ENCODE measurements around the gene GBX2.

GBX2 gene

GRCh38 chr2:236168110-236169080 lies at the start of gene GBX2:
Gene GBX2, minus strand, starts transcription at chr2:236168386. Its CDS starts 415 bp downstream, at chr2:236167971.
- peak within 1 kb of the TSS in 6 of 7 experiments; percentile 4 to 33 (median 21) for H3K4me3 ChIP-seq

DNA sequence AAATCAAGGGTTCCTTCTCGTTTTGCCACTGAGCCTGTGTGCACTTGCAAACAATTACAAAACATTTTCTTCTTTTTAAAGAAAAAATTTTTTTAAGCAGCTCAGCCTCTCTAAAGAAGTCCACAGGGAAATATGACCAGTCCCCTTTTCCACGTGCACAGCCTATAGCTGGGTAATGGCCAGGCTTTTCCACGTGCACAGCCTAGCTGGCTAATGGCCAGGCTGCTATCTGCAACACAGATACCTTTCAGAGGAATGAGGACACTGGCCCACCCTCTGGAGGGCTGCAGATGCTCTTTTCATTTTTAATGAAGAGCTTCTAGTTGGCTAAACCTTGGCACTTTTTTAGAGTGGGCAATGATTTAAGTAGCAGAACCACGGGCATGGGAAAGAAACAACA lies 49.7 kb upstream of the GBX2 start:
- no peak overlapping the region for H3K27ac ChIP-seq
- H3K4me3 ChIP-seq: no peak overlapping the region

More at GRCh38 chr2:236168110-236169080, at the start of gene GBX2:
- H3K27ac ChIP-seq: no peak within 1 kb of the TSS

DNA sequence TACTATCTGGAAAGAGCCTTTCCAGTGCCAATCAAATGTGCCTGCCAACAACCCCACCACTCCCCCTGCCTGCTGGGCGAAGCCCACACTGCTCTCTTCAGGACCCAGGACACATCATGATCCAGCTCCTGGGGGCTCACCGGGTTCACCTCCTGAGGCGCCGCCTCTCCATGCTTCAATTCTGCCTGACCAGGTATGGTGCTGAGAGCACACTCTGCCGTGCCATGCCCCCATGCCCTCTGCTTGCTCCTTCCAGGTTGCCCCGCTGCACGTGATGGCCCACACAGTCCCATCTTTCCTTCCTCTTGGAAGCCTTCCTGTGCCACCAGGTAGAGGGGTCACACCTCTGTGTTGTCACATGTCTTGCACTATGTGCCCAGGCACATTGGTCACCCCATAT lies 48.5 kb upstream of the GBX2 start:
- no peak overlapping the region for H3K4me3 ChIP-seq
- H3K27ac ChIP-seq: no peak overlapping the region

DNA sequence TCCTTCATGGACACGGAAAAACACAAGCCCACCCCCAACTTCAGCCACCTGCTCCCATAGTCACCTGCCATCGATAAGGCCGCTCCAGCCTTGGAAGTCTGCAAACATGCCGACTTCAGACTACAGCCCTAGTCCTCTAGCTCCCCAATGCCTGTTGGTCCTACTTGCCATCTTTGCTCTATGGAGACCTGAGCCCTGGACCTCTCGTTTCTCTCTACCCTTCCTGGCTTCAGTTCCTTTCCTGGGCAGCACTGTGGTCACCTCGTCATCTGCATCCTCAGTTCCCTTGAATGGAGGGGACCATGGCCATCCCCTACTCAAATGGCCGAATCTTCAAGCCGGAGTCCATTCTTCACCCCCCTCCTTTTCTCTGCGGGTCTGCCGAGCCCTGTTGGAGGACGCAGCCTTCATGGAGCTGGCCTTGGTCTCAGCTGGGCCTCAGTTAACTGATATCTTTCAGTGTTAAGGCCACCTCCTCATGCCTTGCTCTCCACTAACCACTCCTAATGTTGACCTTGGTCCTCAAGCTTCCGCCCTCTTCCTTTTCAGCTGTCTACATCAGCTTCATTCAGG lies 47.7 kb upstream of the GBX2 start:
- H3K27ac ChIP-seq: no peak overlapping the region
- H3K4me3 ChIP-seq: no peak overlapping the region

DNA sequence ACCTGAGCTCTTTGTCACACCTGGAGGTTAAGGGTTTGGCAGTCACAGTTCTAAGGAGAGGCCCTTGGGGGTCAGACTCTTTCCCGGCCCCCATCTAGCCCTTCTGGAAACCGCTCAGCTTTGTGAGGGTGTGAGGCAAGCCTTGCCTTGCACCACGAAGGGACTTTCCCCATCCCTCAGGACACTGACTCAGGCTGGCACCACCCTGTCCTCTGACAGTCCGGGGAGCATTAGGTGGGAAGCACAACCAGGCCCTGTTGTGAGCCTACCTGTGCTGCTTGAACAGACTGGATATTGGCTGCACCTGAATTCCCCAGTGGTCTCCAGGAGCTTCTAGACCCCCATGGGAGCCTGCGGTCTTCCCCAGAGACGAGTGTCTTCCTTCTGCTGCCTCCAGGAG lies 47.0 kb upstream of the GBX2 start:
- no peak overlapping the region for H3K4me3 ChIP-seq

GRCh38 chr2:236214376-236214995 lies 46.3 kb upstream of the GBX2 start:
- H3K27ac ChIP-seq: no peak overlapping the region
- H3K4me3 ChIP-seq: no peak overlapping the region

More for the DNA sequence above, 47.0 kb upstream of the GBX2 start:
- H3K27ac ChIP-seq: no peak overlapping the region

- Histone ChIP-seq H3K4me3 (no peak overlapping the region), H3K27ac (no peak overlapping the region)
These were observed 43.1 kb upstream of the GBX2 start for GRCh38 chr2:236211296-236211695.

DNA sequence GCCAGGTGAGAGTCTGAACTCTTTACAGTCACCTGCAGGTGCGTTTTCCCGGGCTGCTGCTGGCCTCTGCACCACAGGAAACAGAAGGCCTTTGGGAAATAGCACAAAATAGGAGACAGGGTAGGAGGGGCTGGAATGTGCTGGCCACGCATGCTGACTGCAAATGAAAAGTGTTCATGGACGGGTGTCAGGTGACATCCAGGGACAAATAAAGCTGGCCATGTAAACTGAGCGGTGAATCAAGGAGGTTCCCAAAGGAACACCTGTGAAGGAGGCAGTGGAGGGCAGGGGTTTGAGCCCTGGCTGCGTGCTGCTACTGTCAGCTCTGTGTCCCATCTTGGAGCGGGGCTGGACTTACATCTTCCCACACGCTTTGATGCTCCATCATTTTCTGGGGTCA lies 42.4 kb upstream of the GBX2 start:
- no peak overlapping the region for H3K4me3 ChIP-seq
- H3K27ac ChIP-seq: no peak overlapping the region

DNA sequence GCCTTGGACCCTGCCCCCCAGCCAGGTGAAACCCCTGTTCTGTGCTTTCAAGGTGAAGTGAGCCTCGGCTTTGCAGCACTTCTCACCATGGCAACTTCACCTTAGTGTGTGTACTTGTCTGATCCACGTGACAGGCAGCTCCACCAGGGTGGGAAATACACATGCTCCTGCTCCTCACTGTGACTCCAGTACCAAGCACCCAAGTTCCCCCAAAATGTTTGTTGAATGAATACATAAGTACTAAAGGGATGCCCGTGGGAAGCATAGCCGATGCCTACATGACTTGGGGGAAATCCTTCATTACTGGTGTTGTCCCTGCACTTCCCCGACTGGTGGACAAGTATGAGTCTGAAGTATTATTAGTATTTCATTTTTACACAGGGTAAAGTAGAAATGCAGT lies 41.8 kb upstream of the GBX2 start:
- H3K27ac ChIP-seq: no peak overlapping the region
- no peak overlapping the region for H3K4me3 ChIP-seq

DNA sequence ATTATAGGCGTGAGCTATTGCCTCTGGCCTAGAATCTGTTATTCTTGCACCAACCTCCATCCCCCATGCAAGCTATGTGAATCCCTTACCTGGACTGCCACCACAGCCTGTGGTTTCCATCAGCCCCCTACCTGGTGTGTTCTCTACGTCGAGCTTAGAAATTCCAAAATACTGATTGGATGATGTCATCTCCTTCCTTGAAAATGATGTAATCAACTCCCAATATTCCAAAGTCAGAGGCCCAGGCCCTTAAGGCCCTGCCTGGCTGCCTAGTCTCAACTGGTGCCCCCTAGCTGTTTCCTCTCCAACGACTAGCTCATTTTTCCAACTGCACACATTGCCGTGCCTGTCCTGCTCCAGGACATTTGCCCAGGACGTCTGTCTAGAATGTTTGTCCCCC lies 41.3 kb upstream of the GBX2 start:
- no peak overlapping the region for H3K27ac ChIP-seq
- H3K4me3 ChIP-seq: no peak overlapping the region

GRCh38 chr2:236208019-236208926 lies 40.1 kb upstream of the GBX2 start:
- H3K4me3 ChIP-seq: no peak overlapping the region
- no peak overlapping the region for H3K27ac ChIP-seq

DNA sequence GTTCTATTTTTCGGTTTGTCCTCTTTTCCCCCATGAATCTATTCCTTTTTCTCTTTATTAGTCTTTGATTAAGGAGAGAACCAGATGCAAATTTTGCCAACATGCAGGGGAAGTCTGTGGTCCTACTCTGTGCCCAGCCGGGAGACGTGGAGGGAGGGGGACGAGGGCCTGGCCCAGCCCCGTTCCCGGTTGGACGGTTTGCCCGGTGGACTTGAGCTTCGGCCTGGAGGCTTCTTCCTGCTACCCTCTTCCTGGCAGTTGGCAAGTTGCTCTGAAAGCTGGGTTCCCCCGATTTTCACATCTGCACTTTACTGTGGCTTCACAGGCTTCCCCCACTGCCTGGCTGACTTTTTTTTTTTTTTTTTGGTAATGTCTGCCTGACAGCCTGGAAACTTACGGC lies 39.3 kb upstream of the GBX2 start:
- Histone ChIP-seq H3K4me3 (no peak overlapping the region), H3K27ac (no peak overlapping the region)

DNA sequence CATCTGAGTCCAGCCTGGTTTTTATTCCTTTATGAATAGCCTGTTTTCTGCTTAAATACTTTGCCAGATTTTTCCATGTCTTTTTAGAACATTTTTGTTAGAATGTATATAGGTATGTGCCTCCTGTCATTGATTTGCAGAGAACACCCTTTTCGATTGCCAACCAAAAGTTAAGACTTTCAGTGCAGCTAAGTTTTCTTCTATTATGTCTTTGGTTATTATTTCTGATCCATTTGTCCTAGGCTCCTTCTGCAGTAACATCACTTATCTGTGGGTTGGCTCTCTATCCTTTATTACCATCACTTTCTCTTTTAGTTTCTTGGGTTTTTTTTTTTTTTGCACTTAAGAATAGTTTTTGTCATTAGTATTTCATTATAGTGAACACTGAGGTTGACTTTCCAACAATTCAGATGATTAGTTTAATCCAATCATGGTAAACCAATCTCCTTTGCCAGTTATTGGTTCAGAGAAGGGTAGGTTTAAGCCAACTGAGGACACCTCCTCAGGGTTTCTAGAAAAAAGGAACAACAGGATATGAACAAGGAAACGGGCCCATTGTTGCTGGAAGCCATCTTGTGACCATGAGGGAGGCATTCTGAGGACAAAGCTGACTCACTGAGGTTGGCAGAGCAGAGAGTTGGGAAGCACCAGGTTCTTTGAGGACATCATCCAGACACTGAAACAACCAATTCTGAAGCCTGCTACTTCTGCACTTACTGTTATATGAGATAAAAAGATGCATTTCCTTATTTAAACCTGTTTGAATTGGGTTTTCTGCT lies 37.9 kb upstream of the GBX2 start:
- H3K4me3 ChIP-seq: no peak overlapping the region
- H3K27ac ChIP-seq: no peak overlapping the region

- H3K4me3 ChIP-seq: no peak overlapping the region
These were observed 36.8 kb upstream of the GBX2 start for GRCh38 chr2:236204953-236205352.

GRCh38 chr2:236200378-236200777 lies 32.2 kb upstream of the GBX2 start:
- no peak overlapping the region for H3K27ac ChIP-seq
- no peak overlapping the region for H3K4me3 ChIP-seq

More at GRCh38 chr2:236204953-236205352, 36.8 kb upstream of the GBX2 start:
- H3K27ac ChIP-seq: no peak overlapping the region

GRCh38 chr2:236196366-236196765 lies 28.2 kb upstream of the GBX2 start:
- Histone ChIP-seq H3K4me3 (no peak overlapping the region), H3K27ac (no peak overlapping the region)

DNA sequence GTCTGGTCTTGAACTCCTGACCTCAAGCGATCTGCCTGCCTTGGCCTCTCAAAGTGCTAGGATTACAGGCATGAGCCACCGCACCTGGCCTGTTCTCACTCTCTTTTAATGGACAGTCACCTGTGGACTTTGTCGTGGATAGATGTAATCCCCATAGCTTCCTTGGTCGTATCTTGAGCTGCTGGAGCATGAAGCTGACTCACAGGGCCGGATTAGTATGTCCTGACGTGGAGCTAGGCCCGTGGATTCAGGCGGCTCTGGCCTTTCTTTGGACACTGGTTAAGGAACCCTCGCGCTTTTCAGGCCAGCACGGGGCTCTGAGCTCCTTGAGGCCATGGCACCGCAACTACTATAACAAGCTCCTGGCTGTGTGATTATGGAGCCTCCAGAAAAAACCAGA lies 27.5 kb upstream of the GBX2 start:
- H3K27ac ChIP-seq: no peak overlapping the region
- H3K4me3 ChIP-seq: no peak overlapping the region

GRCh38 chr2:236194786-236195185 lies 26.6 kb upstream of the GBX2 start:
- no peak overlapping the region for H3K4me3 ChIP-seq
- no peak overlapping the region for H3K27ac ChIP-seq

DNA sequence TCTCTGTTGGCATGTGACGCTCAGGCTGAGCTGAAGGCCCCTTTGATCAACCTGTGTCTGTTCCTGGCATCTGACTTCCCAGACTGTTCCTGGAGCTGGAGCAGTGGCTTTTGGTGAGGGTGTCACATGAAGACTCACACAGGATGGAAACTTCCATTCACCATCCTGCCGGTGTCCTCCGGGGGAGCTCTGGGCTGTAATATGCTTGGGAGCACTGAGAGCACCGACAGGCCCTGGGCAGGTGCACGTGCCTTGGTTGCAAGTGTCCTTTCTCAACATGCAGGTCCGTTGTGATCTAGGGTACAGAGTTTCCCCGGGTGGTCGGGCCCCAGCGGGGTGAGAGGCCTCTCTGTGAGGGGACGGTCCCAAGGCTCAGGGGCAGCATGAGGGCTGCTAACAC lies 24.8 kb upstream of the GBX2 start:
- no peak overlapping the region for H3K4me3 ChIP-seq

More for the DNA sequence above, 24.8 kb upstream of the GBX2 start:
- H3K27ac ChIP-seq: no peak overlapping the region

Data from skin epidermis (tissue), 12 donors.